Endodermal cell (in vitro differentiated cells): ENCODE data around the gene KCNQ2. TPM values are rescaled to one million over a fixed set of nuclear protein-coding genes. Genes with fewer than 3 reads are reported as not detected.

ENCODE experiments used
- DNase-seq: peaks from one replicate; pipeline ENCODE4 v3.0.0-alpha.2; 2017
- H3K27ac ChIP-seq: 2 replicates; pipeline ENCODE4 v1.5.1; 2013; ENCODE audit warnings: mild to moderate bottlenecking, low read depth, low read length, moderate library complexity
- H3K27me3 ChIP-seq: 2 replicates; pipeline ENCODE4 v1.6.1; 2013; ENCODE audit warnings: mild to moderate bottlenecking, low read length, moderate library complexity; ENCODE audit not compliant: insufficient read depth, control insufficient read depth, poor library complexity, severe bottlenecking
- H3K36me3 ChIP-seq: 2 replicates; pipeline ENCODE4 v1.7.0; 2013; ENCODE audit warnings: mild to moderate bottlenecking, low read length, moderate library complexity; ENCODE audit not compliant: control insufficient read depth, insufficient read depth
- H3K4me1 ChIP-seq: one replicate; pipeline ENCODE4 v1.7.0; 2013; ENCODE audit warnings: low read length; ENCODE audit not compliant: control insufficient read depth, insufficient read depth
- H3K4me3 ChIP-seq: 2 replicates; pipeline ENCODE4 v1.5.1; 2013; ENCODE audit warnings: mild to moderate bottlenecking, low read length, moderate library complexity
- H3K9ac ChIP-seq: 2 replicates; pipeline ENCODE4 v1.6.1; 2013; ENCODE audit warnings: mild to moderate bottlenecking, low read length, moderate library complexity; ENCODE audit not compliant: poor library complexity, severe bottlenecking; ENCODE audit errors: extremely low read depth
- H3K9me3 ChIP-seq: 2 replicates; pipeline ENCODE4 v1.6.1; 2013; ENCODE audit warnings: mild to moderate bottlenecking, low read length, moderate library complexity; ENCODE audit not compliant: control insufficient read depth
- H3K27ac Mint-ChIP-seq: 2 replicates; pipeline ENCODE4 v1.8.0; 2020; ENCODE audit warnings: mixed read lengths
- H3K27me3 Mint-ChIP-seq: 2 replicates; pipeline ENCODE4 v1.8.0; 2021; ENCODE audit warnings: mild to moderate bottlenecking, mixed read lengths; ENCODE audit not compliant: insufficient read depth
- H3K36me3 Mint-ChIP-seq: 2 replicates; pipeline ENCODE4 v1.8.0; 2020; ENCODE audit warnings: low read depth, mixed read lengths
- H3K4me1 Mint-ChIP-seq: 2 replicates; pipeline ENCODE4 v1.8.0; 2020; ENCODE audit warnings: mixed read lengths
- H3K4me3 Mint-ChIP-seq: 2 replicates; pipeline ENCODE4 v1.8.0; 2020; ENCODE audit warnings: mild to moderate bottlenecking, moderate library complexity, mixed read lengths
- H3K9me3 Mint-ChIP-seq: 2 replicates; pipeline ENCODE4 v1.8.0; 2020; ENCODE audit warnings: mild to moderate bottlenecking, mixed read lengths
- WGBS, 2 experiments: methylation state at CpG; one replicate each; pipeline versions ENCODE4 v1.1.5 to v1.1.7; 2013; ENCODE audit warnings: missing lambda C conversion rate in 2 of 2, mixed read lengths in 1 of 2; ENCODE audit not compliant: insufficient coverage in 1 of 2, insufficient read length in 1 of 2; 5-methylcytosine and 5-hydroxymethylcytosine counted together
- total RNA-seq, 2 donors: library from RNA; stranded (reverse); fragmentation: NEBNext Ultra II Directional in 1 of 2; extraction: Animal tissue kit (Norgen Biotek cat#: 25700) in 1 of 2; gene quantifications; 2 replicates in 1 of 2; 3 replicates in 1 of 2; pipeline ENCODE4 v1.2.1, GENCODE V29; 2021
- TF ChIP-seq, protein P1 (sequence below): fragments of 200-600 bp; sonication (generic); conservative IDR thresholded peaks from 2 replicates; pipeline ENCODE4 v1.5.0; 2021; ENCODE audit warnings: antibody characterized with exemption, mild to moderate bottlenecking

Gene KCNQ2
- total RNA-seq, 2 donors from 2014 or later = 36.4 to 62.8 TPM

DNA sequence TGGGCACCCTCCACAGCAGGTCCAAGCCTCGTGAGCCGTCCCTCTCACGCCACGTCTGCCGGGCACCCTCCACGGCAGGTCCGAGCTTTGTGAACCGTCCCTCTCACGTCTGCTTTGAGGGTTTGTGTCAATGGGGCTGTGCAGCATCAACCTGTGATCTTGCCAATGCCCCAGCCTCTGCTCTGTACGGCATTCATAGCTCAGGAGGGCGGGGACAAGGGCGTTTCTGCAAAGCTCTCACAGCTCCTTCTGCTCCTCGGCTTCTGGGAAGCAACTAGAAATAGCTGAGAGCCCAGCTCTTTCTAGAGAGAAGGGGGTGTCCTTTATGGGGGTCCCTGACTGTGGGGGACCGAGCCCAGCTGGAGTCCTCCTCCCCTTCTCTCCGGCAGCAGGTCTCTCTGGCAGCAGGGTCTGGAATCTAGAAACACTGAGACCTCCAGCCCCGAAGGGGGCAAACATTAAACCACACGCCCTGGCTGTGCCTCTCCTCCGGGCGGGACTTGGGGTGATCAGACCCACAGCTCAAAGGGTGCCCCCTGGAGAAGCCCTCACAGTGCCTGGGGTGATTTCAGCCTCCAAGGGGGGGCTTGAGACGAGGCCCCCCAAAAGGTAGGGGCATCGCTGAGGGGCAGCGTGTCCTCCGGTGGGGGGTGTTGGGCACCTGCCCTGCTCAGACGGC, 70.1 kb downstream of the KCNQ2 start:
- Histone ChIP-seq H3K36me3 (no peaks in the 10 kb centered on the region), H3K27ac (no peak overlapping the region), H3K9me3 (no peaks in the 10 kb centered on the region), H3K4me1 (no peaks in the 10 kb centered on the region), H3K4me3 (no peak overlapping the region), H3K27me3 (no peaks in the 10 kb centered on the region), H3K9ac (no peak overlapping the region)
- no peaks in the 10 kb centered on the region for H3K36me3 Mint-ChIP-seq
- no peaks in the 10 kb centered on the region for H3K4me1 Mint-ChIP-seq
- TF ChIP-seq, protein P1, sequence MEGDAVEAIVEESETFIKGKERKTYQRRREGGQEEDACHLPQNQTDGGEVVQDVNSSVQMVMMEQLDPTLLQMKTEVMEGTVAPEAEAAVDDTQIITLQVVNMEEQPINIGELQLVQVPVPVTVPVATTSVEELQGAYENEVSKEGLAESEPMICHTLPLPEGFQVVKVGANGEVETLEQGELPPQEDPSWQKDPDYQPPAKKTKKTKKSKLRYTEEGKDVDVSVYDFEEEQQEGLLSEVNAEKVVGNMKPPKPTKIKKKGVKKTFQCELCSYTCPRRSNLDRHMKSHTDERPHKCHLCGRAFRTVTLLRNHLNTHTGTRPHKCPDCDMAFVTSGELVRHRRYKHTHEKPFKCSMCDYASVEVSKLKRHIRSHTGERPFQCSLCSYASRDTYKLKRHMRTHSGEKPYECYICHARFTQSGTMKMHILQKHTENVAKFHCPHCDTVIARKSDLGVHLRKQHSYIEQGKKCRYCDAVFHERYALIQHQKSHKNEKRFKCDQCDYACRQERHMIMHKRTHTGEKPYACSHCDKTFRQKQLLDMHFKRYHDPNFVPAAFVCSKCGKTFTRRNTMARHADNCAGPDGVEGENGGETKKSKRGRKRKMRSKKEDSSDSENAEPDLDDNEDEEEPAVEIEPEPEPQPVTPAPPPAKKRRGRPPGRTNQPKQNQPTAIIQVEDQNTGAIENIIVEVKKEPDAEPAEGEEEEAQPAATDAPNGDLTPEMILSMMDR = no peak
- no peaks in the 10 kb centered on the region for H3K27me3 Mint-ChIP-seq
- DNase-seq = no peak
- WGBS, 2 experiments = 87% methylated on average over 15 to 24 of the region's 24 CpGs
- H3K9me3 Mint-ChIP-seq = no peaks in the 10 kb centered on the region
- no peak overlapping the region for H3K4me3 Mint-ChIP-seq
- H3K27ac Mint-ChIP-seq = no peak overlapping the region

DNA sequence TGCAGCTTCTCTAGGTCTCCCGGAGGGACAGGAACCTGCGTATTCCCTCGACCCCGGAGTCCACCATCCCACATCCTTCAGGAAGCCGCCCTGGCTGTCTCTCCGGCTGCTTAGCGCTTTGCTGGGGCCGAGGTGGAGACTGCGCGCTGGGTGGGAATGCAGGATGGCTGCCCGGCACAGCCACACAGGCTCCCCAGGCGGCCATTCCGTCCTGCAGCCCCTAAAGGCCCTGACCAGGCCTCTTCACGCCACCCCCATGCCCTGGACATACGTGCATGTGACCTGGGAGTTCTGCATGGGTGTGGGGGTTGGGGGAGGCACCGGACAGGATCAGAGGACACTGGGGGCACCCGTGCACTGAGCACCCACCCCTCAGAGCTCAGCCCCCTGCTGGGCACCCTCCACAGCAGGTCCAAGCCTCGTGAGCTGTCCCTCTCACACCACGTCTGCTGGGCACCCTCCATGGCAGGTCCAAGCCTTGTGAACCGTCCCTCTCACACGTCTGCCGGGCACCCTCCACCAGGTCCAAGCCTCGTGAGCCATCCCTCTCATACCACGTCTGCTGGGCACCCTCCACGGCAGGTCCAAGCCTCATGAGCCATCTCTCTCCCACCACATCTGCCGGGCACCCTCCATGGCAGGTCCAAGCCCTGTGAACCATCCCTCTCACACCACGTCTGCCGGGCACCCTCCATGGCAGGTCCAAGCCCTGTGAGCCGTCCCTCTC, 70.9 kb downstream of the KCNQ2 start:
- H3K27ac ChIP-seq = no peak overlapping the region
- Mint-ChIP-seq H3K27ac (no peak overlapping the region), H3K4me3 (no peak overlapping the region), H3K27me3 (no peaks in the 10 kb centered on the region), H3K36me3 (no peaks in the 10 kb centered on the region), H3K4me1 (no peaks in the 10 kb centered on the region), H3K9me3 (no peaks in the 10 kb centered on the region)
- no peaks in the 10 kb centered on the region for H3K36me3 ChIP-seq
- H3K9me3 ChIP-seq = no peaks in the 10 kb centered on the region
- H3K4me3 ChIP-seq = no peak overlapping the region
- 90 to 92% methylated on average over 11 to 29 of the region's 29 CpGs for WGBS, 2 experiments
- no peaks in the 10 kb centered on the region for H3K4me1 ChIP-seq
- no peak for DNase-seq
- no peak overlapping the region for H3K9ac ChIP-seq
- H3K27me3 ChIP-seq = no peaks in the 10 kb centered on the region
- TF ChIP-seq, protein P1 = no peak

DNA sequence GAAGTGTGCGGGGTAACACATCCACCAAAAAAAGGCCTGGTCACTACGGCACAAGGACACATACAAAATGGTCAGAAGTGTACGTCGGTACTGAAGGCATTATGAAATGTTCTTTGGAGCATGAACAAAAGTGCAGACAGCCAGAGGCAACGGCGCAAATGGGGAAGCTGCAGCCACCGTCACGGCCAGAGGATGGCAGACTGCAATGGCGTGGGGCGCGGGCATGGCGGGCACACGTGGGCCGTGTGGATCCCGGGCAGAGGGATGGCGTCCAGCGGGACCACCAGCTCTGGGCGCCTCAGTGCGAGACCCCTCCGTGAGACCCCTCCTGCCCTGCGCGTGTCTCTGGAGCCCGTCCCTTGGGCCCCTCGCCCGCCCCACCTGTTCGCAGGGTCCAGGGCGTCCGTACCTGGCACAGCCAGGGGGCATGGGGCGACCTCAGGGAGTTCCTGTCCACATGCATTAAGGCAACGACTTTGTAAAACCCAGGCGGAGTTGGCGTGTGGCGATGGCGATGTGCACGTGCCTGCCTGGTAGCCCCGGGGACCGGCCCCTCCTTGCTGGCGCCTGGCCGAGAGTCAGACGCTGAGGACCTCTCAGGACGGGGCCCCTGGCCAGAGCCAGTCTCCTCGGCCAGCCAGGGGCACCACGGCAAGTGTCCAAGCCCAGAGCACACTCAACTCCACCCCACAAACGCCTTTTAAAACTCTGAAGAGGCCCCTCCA, 71.8 kb downstream of the KCNQ2 start:
- H3K27ac ChIP-seq = no peak overlapping the region
- TF ChIP-seq, protein P1 = no peak
- no peak overlapping the region for H3K4me3 Mint-ChIP-seq
- no peaks in the 10 kb centered on the region for H3K9me3 ChIP-seq
- no peak overlapping the region for H3K9ac ChIP-seq
- H3K36me3 ChIP-seq = no peaks in the 10 kb centered on the region
- WGBS, 2 experiments = 91 to 96% methylated on average over 16 to 44 of the region's 44 CpGs
- H3K36me3 Mint-ChIP-seq = no peaks in the 10 kb centered on the region
- H3K27ac Mint-ChIP-seq = no peak overlapping the region
- no peaks in the 10 kb centered on the region for H3K4me1 ChIP-seq
- H3K4me1 Mint-ChIP-seq = no peaks in the 10 kb centered on the region
- H3K27me3 Mint-ChIP-seq = no peaks in the 10 kb centered on the region
- no peak overlapping the region for H3K4me3 ChIP-seq
- H3K27me3 ChIP-seq = no peaks in the 10 kb centered on the region
- no peak for DNase-seq
- H3K9me3 Mint-ChIP-seq = no peaks in the 10 kb centered on the region
